Fibroblast of the conjunctiva (primary cell): Measurements from ENCODE around the gene WASF3.

Experiments
- DNase-seq: peaks from one replicate; pipeline ENCODE4 v3.0.0-alpha.2; 2010; ENCODE audit warnings: low read depth

Gene WASF3

DNA sequence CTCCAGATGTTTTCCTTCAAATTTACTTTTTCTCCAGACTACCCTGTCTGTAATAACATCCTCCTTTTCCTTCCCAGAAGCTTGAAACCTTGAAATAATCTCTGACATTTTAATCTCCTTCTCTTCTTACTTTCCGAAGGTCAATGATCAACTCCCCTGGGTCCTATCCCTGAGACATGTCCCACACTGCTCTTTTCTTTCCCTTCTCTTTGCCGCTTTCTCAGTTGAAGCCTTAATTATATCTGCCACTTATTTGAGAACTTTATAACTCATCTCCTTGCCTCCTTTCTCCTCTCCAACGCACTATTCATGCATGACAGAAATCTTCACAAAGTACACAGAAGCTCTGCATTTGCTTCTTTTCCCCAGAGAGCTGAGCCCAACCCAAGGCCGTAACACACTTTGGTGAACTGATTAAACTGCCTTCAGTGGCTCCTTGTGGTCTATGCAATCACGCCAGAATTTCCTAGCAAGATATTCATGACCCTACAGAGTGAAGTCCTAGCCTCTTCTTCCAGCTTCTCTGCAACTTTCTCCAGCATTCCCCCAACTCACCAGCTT, 9.2 kb upstream of the WASF3 start:
- no peak for DNase-seq

DNA sequence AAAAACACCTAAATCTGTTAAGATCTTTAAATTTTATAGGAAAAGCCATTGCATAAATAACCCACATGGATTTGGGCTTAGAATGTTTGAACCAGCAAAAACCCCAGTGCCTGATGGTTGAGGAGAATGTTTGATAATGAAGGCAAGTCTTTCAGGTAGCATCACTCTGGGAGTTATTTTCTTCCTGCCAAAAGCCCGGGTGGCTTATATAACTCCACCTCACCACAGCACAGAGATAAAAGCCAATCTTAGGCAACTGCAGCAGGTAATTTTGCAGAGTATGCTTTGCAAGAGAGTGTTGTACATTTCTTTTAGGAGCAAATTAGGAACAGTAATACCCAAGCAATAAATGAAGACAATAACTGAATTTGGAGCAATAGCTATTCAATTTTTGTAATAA, 7.8 kb upstream of the WASF3 start:
- DNase-seq = no peak

DNA sequence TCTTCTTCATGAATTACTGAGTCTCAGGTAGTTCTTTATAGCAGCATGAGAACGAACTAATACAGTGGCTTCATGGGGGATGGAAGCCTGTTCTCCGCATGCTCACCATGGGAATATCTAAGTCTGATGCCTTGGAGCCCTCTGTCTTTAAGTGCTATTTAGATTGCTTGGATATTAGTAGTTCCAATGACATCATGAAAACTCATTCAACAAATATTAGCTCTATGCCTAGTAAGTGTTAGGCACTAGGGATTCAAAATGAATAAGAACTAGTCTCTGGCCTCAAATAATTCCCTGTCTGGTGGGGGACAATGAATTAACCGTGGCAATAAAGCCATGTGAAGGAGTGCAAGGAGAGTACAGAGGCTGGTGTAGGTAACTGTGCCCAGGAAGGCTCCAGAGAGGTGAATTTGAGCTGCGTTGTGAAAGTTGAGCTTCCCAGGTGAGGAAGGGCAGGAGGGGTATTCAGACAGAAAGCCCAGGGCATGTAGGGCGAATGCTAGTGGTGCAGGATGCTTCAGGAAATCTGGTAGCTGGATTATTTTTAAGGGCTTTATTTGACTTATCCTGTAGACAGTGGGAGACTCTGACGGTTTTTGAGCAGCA, 6.1 kb upstream of the WASF3 start:
- no peak for DNase-seq

DNA sequence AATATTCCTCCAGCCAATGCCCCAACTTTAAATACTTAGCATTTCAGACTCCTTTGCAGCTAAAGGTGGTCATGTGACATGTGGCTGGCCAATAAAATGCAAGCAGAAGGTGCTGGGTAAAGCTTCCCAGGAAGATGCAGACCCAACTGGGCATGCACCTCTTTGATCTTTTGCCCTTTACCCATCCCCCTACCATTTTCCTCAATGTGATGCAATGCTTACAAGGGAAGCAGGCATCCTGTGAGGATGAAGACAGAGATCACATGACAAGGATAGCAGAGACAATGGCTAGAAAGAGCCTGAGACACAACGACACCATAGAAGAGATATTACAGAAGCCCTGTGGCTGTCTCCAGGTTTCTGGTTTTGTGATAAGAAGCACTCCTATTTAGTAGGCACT, 2.1 kb upstream of the WASF3 start:
- no peak for DNase-seq

DNA sequence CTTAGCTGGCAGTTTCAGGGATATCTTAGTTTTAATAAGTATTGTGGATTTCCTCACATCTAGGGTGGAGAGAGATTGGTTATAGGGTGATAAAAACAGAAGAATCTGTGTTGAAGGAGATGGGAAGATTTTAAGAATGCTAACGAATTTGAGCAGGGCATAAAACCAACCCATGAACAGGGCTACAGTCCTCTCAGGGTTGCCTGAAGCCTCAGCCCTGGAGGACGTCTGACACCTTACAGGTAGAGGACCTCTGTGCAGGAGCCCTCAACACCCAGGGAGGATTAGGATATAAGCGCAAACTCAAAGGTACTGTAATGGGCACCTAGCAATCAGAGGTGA, 461 bp upstream of the WASF3 start:
- no peak for DNase-seq

DNA sequence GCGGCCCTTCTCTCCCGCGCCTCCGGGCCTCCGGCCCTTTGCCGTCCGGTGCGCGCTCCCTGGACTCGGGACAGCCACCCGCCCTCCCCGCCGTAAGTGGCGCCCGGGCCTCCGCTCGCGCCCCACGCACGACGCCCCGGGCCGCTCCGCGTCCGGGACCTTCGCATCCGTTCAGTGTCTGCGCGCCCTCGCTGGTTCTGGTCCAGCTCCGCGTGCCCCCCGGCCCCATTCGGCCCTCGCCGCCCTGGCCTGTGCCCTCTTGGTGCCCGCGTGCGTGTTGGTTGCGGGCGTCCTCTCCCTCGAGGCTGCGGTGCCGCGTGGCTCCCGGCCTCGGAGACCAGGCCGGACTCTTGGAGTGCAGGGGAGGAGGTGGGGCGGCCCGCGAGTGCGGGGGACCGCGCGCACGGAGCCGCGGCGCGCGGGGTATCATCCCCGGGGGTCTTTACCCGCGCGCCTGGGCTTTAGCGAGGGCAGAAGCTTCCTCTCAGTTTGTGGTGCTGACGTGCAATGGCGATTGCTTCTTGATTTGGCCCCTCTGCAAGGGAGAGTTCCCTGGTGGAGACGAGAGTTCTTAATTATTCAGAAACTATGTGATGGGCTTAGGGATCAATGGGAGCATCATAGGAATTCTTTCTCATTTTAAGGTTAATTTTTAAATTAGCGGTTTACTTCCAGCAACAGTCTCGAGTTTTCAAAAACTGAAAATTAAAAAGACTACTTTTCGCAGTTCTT, 757 bp downstream of the WASF3 start:
- DNase-seq = no peak

DNA sequence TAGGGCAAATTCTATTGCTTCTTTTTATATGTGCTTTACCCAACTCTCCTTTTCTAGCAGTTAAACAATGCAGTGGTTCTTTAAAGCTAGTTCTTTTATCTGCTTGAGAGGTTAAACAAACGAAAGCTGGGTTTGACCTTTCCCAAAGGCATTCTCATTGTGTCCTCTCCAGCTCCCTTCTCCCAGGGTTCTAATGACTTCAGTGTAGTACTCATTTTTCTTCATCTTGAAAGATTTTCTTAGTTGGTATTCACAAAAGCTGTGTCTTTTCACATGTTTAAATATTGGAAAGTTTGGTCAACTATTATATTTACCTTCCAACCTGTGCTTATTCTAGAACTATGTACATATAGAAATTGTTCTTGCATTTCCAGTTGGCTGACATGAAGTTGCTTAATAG, 1.5 kb downstream of the WASF3 start:
- DNase-seq = no peak

DNA sequence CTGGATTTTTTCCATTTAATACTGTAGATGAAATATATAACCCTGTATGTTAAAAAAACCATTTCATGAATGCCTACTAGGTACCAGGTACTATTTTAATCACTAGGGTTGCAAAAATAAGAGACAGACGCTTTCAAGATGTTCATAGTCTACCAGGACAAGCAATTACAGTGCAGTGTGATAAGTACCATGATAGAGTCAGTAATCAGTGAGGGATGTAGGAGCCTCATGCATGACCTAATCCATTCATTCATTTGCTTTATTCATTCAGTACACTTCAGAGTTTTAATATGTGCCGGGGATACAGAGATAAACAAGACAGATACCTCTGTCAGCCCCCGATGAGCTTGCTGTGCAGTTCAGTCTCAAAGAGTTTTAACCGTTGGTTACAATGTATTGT, 3.0 kb downstream of the WASF3 start:
- DNase-seq = no peak

DNA sequence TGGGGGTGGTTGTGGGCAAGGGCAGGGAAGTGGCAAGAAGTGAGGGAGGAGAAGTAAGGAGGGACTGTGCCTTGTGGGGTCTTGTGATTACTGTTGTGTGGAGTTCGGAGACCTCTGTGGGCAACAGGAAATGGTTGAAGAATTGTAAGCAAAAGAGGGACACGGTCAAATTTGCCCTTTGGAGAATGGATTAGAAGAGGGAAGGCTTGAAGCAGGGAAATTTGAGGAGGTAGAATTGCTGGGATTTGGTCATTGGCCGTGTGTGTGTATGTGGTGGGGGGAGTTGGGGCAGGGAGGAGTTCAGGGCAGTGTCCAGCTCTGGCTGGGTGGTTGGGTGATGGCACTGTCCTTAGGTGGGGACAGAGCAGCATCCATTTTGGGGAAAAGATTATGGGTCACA, 3.6 kb downstream of the WASF3 start:
- DNase-seq = no peak

DNA sequence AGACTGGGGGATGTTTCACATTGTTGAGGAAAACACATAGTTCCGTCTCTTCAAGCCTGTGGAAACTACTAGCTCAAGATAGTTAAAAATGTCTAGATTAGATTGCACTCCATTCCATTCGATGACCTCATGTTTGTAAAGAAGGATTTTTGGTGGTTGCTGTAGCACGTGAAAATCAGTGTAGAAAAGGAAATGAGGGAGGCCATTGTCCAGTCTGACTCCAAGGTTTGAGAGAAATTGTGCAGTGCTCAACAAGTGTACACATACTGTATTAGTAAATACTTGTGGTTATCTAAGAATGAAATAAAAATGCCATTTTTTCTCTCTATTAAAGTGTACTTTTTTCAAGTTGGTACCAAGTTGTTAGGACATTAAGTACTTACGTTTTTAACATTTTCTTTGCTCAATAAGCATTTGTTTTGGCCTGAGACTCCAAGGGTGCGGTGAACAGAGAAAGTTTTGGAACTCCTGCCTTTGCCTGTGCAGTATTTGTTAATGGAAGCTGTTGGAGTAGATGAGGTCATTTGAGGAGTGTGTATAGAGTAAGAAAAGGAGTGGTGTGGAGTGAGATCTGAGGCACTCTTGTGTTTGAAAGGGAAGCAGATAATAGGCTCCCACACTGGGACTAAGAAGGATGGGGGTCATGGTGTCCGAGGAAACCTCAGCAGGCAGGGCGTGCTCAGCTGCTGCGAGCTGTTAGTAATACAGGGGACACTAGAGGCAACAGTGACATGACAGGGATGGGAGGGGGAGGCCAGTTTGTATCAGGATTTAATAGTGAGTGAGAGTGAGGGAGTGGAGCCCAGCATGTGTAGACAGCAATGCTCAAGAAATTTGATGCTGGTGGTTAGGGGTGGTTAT, 4.4 kb downstream of the WASF3 start:
- DNase-seq = no peak

DNA sequence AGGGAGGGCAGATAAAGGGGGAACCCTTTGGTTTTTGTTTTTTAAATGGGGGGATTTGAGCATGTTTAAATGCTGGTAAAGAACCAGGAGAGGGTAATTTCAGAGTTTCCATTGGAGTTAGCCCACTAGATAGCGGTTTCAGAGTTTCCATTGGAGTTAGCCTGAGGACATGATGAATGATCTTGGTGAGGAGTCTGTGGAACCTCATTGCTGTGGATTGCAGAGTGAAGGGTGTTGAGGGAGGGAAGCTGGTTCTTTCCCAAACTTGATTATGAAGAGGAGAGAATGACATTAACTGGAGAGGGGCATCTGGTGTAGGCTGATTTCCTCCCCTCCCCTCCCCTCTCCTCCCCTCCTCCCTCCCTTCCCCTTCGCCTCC, 5.0 kb downstream of the WASF3 start:
- no peak for DNase-seq

DNA sequence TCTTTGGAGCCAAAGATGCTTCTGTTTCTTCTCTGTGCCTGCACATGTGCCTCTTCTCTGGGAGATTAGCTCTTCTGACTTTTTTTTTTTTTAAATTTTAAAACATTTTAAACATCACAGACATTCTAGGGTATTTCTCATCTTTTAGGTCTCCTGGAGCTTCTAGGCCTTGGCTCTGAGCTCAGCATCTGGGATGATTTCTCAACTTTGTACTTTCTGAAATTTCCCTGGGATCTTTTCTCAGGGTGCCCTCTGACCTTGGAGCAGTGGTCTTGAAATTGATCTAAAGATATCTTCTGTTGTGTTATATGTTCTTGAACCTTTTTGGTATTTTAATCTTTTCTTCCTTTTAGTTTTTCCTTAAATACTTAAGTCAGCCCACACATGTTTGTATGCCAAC, 6.2 kb downstream of the WASF3 start:
- DNase-seq = no peak

DNA sequence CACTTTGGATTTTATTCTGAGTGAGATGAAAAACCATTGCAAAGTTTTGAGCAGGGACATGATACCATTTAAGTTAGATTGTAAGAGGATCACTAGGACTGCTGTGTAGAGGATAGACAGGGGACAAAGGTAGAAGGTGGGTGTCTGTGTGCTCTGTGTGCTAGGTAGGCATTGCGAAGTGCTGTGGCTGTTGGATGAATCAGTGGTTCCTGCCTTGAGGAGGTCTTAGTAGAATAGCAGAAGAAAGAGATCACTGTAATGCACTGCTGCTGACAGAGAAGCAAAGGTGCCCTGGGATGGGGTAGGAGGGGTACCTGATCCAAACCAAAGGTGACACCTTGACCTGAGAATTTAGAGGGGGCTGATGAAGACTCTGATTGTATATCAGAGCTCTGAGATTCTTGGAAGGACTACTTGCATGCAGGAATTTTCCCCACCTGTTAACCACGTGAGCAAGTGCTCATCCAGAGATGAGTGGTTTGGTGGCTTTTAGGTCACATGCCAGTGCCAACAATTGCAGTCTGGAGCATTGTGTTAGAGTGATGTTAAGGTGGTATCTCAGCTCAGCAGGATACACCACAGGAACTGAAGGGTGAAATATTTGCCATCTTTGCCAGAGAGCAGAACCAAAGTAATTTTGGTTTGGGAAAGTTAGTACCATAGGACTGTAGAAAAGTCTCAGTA, 10.8 kb downstream of the WASF3 start:
- DNase-seq = no peak

DNA sequence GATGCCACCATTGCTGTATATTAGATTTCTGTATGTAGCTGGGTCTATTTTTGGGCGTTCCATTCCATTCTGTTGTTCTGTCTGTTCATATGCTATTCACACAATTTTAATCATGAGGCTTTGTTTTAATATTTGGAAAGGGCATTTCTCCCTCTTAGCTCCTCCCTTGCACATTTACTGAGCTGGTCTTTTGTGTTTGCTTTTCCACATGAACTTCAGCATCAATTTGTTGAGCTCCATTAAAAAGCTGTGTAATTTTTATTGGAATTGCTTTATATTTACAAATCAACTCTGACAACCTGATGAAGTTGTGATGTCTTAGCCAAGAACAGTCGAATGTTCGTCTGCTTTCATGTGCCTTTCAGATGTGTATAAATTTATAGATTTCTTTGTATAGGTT, 14.0 kb downstream of the WASF3 start:
- DNase-seq = no peak

DNA sequence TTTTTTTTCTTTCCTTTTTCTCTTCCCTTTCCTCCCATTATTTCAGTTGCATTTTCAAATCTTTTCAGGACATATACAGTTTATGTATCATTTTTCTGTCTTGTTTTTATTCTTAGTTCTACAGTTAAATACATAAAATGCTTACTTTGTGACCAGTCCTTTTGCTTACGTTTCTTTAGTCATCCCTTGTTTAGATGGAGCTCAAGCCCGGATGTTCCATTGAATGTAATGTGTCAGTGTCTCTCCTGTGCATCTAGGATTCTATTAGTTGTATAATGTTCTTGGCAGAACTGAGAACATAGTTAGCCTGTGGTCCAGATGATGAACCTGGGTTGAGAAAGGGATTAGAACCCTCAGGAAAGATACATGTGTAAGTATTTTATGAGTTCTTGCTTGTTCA, 17.8 kb downstream of the WASF3 start:
- DNase-seq = no peak

DNA sequence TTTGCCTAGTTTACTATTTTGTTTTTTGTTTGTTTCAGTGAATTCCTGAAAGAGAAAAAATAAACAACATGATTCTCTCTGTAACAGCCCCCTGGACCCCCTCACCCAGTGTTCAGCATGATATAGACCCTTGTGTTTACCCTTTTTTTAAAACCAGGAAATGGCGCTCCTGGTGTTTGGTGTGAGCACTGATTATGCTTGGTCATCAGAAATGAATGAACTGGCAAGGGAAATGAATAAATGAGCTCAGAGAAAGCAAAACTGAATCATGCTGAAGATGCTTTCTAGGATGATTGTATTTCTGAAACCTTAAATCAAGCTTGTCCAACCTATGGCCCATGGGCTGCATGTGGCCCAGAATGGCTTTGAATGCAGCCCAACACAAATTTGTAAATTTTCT, 22.1 kb downstream of the WASF3 start:
- no peak for DNase-seq

DNA sequence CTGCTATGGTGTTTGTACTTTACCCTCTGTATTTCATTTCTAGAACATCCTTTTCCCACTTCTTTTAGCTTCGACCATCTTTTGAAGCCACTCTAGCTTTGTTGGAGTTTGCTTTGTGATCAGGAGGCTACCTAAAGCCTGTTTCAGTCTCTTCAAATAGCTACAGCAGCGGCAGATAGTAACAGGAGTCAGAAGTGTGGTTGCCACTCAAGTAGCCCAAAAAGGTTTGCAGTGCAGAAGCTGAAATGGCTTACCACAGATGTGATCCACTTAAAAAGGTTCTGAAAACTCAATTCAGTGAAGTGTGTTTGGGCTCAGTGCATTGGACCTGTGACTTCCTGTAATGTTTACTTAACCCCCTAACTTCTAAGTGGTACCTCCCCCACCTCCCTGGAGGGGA, 26.2 kb downstream of the WASF3 start:
- DNase-seq = no peak

DNA sequence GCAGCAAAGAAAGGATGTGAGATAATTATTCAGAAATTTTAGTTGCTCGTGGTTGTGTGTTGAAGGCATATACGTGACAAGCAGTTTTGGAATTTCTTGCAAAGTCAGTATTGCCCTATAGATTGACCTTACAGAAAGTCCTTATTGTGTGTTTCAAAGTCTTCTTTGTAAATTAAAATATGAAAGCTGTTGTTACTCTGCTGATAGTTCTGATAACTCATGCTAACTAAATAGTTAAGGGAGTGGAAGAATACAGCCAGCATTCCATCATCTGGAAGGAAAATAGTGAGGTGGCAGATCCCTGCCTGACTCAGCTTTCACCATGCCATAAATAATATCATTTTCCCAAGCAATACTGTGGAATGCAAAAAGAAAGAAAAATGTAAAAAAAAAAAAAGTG, 27.2 kb downstream of the WASF3 start:
- no peak for DNase-seq

DNA sequence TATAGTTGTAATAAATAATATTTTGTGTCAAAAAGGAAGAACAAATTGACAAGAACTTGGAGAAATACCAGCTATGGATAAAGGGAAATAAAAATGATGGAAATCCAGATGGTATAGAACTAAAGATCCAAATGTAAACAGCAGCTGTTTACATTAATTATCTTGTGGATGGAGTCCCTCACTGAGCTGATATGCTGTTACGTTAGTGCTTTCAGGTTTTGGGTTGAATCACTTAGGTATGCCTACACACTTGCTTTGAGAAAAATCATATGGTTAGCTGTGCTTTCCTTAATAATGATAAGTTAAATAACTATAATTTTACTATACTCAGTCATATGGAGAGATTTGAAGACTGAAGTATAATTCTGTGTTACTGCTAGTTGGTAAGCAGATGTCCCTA, 27.7 kb downstream of the WASF3 start:
- DNase-seq = no peak

DNA sequence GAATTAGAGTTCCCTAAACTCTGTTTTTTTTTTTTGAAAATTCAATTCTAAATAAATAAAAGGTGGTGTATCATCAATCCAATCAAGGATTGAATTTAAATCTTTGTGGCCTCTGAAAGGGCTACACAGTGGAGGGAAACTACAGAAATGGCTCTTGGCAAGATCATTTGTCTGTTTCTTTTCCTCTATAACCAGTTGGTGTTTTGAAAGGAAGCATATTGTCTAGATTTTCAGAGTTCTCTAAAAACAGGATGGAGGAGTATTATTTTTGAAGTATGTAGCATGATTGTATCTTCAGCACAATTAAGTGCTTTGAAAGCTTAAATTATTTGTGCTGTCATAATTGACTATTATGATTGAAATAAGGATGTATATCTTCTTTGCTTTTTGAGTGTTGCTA, 29.8 kb downstream of the WASF3 start:
- no peak for DNase-seq

DNA sequence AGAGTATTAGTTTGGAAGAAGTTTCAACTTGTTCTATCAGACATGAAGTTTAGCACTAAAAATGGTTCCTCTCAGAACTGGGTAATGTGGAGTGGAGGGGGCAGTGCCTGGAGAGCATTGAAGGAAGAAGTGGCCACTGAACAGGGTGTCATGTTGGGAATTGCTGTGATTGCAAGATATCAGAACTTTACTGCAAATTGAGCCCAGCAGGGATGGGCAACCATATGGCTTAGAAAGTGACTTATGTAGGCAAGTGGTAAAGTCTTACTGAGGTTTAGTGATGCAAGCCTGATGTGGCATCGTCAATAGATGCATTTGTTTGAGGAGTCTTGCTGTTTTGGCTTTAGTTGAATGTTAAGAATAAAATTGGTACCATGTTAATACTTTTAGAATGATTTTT, 31.7 kb downstream of the WASF3 start:
- DNase-seq = no peak

DNA sequence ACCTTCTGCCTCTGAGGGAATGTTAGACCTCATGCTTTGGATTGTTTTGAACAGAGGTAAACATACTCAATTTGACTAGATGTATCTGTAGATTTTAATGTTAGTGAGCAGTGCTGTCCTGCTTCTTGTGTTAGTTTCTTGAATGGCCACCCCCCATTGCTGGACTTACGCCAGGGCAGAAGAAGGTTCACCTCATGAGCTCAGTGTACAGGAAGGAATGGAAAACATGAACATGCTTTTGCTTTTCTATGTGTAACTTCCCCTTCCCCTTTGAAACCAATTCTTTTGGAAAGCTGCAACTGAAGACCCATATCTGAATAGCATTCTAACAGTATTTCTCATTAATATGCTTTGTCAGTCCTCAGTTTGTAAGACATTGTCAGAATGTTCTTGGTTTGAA, 32.3 kb downstream of the WASF3 start:
- DNase-seq = no peak

DNA sequence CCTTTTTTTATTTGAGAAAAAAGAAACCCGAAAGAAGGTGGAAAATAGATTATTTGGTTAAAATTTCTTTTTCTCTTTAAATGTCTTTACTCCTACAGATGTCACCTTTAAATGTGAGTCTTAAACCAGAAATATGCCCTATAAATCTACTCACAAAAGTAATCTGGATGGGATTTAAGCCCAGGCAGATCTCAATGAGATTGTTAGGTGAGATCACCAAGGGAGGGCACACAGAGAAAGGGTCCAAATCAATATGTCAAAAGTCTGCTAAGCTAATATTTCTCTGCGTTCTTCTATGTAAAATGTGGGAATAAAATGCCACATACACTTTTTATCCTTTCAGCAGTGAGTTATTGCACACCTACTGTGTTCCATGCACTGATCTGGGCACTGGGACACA, 32.9 kb downstream of the WASF3 start:
- no peak for DNase-seq
